Cardiac fibroblast (primary cell): ENCODE data around the gene RNF14.

Experiments used
- DNase-seq, 2 donors: peaks; one replicate each; pipeline versions ENCODE4 v3.0.0 to v3.0.0-alpha.2; 2010; ENCODE audit warnings: low read depth in 2 of 2
- H3K4me3 ChIP-seq, 2 donors: replicated peaks in 1 of 2; 1 replicate in 1 of 2; 2 replicates in 1 of 2; pipeline ENCODE4 v1.5.1; 2011; ENCODE audit warnings: low read depth in 2 of 2, low read length in 2 of 2, mild to moderate bottlenecking in 2 of 2, moderate library complexity in 1 of 2
- TF ChIP-seq, protein P1 (sequence below): IDR thresholded peaks from one replicate; pipeline ENCODE4 v1.5.1; 2011; ENCODE audit warnings: low read depth, mild to moderate bottlenecking, low read length, inconsistent platforms

RNF14 gene

DNA sequence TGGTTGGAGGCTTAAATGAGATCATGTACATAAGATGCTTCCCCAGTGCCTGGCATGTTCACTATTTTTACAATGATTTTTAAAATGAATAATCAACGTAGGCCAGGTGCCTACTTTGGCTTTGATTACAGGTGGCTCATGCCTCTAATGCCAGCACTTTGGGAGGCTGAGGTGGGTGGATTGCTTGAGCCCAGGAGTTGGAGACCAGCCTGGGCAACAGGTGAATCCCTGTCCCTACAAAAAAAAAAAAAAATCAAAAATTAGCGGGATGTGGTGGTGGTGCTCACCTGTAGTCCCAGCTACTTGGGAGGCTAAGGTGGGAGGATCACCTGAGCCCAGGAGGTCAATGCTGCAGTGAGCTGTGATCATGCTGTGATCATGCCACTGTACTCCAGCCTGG lies 20.1 kb upstream of the RNF14 start:
- DNase-seq: no peak
- H3K4me3 ChIP-seq: no peak overlapping the region
- TF ChIP-seq, protein P1, sequence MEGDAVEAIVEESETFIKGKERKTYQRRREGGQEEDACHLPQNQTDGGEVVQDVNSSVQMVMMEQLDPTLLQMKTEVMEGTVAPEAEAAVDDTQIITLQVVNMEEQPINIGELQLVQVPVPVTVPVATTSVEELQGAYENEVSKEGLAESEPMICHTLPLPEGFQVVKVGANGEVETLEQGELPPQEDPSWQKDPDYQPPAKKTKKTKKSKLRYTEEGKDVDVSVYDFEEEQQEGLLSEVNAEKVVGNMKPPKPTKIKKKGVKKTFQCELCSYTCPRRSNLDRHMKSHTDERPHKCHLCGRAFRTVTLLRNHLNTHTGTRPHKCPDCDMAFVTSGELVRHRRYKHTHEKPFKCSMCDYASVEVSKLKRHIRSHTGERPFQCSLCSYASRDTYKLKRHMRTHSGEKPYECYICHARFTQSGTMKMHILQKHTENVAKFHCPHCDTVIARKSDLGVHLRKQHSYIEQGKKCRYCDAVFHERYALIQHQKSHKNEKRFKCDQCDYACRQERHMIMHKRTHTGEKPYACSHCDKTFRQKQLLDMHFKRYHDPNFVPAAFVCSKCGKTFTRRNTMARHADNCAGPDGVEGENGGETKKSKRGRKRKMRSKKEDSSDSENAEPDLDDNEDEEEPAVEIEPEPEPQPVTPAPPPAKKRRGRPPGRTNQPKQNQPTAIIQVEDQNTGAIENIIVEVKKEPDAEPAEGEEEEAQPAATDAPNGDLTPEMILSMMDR: no peak

DNA sequence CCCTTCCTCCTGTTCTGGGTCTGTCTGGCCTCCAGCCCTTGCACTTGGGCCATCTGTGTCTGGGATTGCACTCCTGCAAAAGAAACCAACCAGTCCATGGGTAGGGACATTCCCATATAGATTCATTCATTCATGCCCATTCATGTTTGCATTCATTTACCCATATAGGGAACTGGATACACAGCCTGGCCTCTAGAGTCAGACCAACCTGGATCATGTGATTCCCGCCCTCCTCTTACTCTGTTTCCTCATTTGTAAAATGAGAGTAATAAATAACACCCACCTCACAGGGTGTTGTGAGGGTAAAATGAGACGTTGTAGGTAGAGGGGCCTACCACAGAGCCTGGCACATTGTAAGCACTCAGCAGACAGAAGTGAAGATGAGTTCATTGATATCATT lies 19.4 kb upstream of the RNF14 start:
- DNase-seq: no peak
- no peak overlapping the region for H3K4me3 ChIP-seq
- TF ChIP-seq, protein P1: no peak

DNA sequence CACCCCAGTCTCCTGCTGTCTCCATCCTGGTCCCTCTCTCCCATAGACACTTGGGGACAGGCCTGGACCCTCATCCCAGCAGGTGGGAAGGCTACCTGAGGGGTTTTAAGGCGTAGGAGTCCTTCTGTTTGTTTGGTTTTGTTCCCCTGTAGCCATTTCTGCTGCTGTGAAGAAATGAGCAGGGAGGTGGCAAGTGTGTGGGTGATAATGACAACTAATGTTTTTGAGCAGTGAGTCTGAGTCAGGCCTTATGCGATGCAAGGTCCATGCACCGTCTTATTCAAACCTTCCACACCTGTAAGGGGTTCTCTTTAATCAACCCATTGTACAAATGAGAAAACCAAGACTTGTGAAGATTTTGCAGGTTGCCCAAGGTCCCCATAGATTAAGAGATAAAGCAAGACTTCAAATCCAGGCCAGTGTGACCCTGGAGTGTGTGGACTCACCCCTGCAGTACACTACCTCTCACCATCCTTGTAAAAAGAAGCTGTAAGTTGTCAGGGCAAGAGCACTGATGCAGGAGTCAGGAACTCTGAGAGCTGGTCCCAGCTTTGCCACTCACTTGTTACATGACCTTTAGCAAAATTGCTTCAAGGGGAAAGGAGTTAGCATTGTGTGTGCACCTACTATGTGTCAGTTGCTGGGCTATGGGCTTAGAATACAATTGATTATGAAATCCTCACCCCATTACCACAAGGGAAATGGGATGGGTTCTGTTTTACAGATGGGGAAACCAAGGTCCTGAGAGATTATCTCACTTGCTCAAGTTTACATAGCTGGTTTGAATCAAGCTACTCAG lies 18.5 kb upstream of the RNF14 start:
- TF ChIP-seq, protein P1: no peak
- H3K4me3 ChIP-seq: no peak overlapping the region
- no peak for DNase-seq

DNA sequence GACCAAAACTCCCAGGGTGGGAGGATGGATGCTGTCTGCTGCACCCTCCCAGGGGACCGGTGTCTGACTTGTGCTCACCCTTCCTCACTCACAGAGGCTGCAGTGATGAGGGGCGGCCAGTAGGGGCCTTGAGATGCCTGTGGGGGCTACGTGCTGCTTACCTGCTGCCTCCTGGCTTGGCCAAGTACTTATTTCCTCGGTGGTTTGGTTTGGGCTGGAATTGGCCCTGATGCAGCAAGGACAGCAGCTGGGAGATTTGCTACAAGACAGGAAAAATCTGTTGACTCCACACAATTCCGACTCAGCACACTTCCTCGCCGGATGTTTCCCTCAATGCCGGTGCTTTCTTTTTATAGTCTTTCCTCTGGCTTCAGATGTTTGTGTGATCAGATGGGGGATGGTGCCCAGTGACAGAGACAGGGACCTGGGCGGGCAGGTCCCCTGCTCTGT lies 17.5 kb upstream of the RNF14 start:
- peak; percentile 11 to 22 for DNase-seq
- TF ChIP-seq, protein P1: peak; percentile 65

DNA sequence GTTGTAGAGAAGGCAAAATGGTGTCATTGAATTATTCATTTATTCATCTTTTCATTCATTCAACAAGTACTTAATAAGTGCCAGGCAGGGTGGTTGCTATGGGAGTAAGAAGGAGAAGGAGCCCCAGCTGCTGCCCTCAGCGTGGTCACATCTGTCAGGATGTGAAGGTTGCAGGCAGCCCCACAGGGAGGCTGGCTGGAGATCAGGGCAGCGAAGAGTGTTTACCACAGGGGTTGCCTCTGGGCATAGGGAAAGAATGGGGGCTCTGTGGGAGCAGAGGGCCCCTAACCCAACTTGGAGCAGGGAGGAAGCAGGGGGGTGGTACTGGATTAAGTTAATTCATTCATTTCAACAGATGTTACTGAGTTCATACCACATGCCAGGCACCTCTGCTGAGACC lies 16.9 kb upstream of the RNF14 start:
- no peak overlapping the region for H3K4me3 ChIP-seq
- TF ChIP-seq, protein P1: no peak
- DNase-seq: no peak

More for the DNA sequence above, 17.5 kb upstream of the RNF14 start:
- no peak overlapping the region for H3K4me3 ChIP-seq

DNA sequence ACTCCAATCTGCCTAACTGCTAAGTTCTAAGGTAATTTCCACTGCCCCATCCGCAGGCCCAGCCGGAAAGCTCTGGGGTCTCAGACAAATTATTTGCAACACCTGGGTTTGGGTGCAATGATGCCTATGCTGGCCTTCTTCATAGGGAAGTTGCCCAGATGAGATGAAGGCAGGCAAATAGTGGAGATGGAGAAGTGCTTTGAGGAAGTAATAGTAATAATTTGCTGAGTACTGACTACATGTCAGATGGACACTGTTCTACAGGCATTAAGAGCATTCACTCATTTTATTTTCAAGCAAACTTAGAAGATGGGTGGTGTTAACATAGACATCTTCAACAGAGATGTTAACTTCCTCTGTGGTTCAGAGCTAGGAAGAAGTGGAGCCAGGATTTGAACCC lies 14.7 kb upstream of the RNF14 start:
- H3K4me3 ChIP-seq: no peak overlapping the region
- DNase-seq: no peak
- TF ChIP-seq, protein P1: no peak
